ENCODE data around the gene SORCS2.

Gene SORCS2

GRCh38 chr4:7542781-7543180 is 350.4 kb downstream of the SORCS2 start:
- no peak for DNase-seq

DNA sequence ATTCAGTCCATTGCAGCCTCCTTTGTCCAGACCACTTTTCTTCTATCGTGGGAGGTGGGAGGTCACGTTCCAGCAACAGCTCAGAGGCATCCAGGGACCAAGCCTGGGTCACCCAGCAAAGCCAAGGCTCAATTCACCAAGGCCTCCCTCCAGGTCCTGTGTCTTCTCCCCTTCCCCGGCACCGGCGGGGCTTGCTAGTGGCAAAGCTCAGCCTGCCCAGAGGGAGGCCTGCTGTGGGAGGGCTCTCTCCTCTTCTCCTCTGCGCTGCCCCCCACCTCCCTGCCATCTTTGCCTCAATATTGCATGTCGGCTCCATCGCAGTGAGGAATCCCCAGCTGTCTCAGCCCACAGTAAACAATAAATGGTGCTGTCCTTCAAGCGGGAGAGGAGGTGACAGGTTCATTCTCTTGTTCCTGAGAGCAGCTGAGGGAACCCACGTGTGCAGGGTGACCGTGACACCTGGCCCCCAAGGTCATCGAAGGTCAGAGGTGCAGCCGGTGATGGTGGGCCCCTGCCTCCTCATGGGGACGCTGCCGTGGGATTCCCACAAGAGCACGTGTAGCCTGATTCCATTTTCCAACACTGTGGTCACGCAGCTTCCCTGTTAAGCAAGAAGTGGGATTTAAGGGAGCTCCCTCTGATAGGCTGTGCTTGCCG is 353.9 kb downstream of the SORCS2 start:
- DNase-seq, result no peak

- DNase-seq, result no peak
Observed at GRCh38 chr4:7546809-7547367, 354.6 kb downstream of the SORCS2 start.

- DNase-seq, result no peak
Observed at GRCh38 chr4:7547368-7548040, 355.2 kb downstream of the SORCS2 start.

- no peak for DNase-seq
Observed at GRCh38 chr4:7549866-7550265, 357.5 kb downstream of the SORCS2 start.

- no peak for DNase-seq
Observed at GRCh38 chr4:7552466-7552865, 360.1 kb downstream of the SORCS2 start.

GRCh38 chr4:7553280-7553679 is 360.9 kb downstream of the SORCS2 start:
- no peak for DNase-seq

- no peak for DNase-seq
Observed at GRCh38 chr4:7554905-7555304, 362.6 kb downstream of the SORCS2 start.

DNA sequence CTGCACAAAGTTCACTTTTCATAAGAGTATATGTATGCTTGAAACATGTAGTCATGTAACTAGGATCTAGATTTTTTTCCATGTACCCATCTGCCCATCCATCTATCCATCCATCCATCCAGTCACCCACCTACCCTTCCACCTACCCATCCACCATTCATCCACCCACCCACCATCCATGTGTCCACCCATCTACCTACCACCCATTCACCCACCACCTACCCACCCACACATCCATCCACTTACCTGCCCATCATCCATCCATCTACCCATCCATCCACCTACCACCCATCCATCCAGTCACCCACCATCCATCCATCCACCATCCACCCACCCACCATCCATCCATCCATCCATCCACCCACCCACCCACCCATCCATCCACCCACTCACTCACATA is 364.2 kb downstream of the SORCS2 start:
- DNase-seq, result no peak

DNA sequence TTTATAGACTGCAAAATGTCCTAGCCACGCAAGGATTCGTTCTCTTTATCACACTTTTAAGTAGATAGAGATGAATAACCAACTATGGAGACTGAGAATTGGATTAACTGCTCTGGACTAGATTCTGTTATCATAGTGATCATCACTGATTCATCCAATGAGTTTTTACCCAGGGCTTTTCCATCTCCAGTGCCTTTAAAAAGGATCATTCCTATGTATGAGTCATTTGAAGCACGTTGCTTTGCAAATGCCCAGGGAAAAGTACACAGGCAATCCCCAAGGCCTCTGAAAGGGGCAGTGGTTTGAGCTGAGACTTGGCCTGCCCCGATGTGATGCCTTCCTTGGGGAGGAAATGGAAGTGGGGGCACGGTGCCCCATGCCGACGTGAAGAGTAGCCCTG is 365.1 kb downstream of the SORCS2 start:
- DNase-seq, result no peak

DNA sequence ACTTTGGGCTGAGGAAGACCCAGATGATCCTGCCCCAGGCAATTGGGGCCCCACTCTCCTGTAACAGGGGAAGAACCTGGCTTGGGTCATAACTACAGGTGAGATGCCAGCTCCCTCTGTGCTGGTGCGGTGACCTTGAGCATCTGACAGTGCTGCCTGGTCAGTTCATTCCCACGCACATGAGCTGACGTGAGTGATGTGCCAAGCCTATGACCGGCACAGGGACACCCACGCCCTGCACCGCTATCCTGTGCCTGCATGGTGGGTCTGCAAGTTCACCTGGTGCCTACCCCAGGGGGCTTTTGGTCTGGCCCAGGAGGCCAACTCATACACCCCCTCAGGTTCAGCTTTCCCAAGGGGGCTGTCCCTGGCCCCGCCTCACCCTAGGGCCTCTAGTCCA is 366.1 kb downstream of the SORCS2 start:
- DNase-seq, result no peak

DNA sequence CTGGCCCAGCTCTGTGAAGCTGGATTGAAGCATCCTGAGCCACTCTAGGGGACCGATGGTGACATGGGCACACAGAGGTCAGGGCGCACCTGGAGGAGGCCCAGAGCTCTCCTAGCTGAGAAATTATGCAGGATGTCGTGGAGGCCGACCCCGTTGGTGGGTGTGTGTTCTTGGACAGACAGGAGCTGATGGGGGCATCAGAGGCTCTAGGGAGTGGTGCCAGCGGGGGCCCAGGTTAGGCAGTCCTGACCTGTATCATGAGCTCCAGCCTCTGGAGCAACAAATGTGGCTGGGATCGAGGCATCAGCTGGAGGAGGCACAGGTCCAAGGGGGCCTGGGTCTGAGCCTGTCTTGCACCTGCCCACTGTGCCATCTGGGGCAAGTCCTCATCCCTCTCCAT is 367.0 kb downstream of the SORCS2 start:
- no peak for DNase-seq

DNA sequence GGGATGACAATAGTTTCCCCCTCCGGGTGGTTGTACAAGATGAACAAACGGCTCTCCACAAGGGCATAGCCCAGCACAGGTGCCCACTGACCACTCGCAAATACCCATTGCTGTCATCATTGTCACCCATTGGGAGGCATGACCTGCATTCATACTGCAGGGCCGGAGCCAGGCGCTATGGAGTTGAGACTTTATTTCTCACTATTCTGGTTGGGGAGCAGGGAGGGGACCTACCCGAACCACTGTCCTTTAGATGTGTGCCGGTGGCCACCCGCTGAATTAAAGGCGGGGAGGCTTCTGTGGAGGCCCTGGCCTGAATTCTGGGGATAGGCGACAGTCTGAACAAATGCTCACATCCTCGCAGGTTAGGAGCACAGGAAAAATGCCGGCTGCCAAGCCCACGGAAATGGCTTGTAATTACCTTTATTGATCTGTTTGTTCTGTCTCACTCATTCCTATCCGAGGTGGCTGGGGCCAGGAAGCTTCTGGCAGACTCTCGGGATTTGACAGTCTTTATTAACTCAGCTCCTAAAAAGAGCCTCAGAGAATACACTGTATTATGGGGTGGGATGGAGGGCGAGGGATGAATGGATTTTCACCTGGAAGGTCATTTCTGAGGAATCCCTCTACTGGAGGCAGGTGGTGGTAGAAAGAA is 367.5 kb downstream of the SORCS2 start:
- no peak for DNase-seq

DNA sequence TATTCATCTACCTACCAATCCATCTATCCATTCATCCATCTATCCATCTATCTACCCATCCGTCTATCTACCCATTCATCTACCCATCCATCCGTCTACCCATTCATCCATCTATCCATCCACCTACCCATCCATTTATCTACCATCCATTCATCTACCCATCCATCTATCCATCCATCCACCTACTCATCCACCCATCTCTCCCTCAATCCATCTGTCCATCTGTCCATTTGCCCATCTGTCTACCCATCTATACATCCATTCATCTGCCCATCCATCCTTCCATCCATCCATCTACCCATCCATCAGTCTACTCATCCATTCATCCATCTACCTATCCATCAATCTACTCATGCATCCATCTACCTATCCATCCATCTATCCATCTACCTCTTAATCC is 369.2 kb downstream of the SORCS2 start:
- no peak for DNase-seq

DNA sequence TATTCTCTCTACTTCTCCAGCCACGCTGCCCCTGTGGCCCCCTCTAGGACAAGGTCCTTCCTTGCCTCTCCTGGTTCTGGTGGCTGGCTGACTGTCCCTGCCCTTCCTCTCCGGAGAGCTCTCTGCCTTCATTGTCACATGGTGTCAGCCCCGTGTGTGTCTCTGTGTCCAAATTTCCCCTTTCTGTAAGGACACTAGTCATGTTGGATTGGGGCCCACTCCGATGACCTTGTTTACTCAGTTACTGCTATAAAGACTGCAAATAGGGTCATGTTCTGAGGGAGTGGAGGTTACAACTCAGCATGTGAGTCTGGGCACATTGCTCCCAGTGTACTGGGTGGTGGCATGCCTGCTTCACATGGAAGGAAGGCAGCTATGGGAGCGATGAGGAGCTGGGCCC is 371.9 kb downstream of the SORCS2 start:
- DNase-seq, result no peak

DNA sequence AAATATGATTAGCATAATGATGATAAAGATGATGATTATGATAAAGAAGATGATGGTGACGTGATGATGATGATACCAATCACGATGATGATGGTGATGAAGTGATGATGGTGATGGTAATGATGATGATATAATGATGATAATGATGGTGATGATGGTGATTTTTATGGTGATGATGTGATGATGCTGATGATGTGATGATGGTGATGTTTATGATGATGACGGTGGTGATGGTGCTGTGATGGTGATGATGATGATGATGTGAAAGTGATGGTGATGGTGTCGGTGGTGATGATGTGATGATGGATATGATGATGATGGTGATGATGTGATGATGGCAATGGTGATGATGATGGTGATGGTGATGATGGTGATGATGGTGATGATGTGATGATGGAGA is 373.1 kb downstream of the SORCS2 start:
- no peak for DNase-seq

DNA sequence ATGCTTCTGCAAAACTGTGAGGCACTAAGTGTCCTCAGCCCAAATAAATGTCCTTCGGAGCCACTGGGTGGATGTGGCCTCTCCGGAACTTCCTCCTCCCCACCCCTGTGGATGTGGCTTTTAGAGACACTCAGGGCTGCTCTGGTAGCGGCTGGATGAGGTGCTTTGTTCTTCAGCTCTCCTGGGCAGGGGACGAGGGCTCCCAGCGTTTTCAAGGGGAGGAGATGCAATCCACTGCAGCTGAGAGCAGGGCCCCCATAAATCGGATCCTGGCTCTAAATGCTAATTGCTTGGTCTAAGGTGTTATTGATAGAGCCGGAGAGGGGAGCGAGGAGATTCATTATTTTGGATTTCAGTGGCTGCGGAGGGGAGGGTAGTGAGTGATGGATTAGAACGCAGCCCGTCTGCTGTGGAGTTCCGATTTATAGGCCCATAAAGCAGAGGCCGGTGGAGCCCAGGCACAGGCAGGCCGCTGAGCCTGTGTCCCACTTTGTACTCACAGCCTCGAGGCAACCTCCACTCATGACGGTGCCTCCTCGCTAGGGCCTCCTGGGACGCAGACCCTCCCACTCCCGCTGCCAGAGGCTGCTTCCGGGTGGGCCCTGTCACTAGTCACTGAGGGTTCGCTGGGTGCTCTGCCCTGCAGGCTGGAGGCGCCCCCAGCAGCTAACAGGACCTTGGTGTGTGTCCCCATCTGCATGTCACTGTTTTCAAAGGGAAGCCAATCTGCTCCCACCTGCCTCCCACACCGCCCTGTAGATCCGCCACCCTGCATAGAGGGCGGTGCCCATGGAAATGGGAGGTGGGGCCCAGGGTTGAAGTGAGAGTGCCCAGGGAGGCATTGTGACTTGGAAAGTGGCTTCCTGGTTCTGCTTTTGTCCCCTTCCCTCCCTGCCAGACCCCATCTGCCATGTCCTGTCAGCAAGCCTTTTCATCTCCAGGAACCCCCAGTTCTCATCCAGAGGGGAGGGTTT is 377.8 kb downstream of the SORCS2 start:
- DNase-seq, result no peak

DNA sequence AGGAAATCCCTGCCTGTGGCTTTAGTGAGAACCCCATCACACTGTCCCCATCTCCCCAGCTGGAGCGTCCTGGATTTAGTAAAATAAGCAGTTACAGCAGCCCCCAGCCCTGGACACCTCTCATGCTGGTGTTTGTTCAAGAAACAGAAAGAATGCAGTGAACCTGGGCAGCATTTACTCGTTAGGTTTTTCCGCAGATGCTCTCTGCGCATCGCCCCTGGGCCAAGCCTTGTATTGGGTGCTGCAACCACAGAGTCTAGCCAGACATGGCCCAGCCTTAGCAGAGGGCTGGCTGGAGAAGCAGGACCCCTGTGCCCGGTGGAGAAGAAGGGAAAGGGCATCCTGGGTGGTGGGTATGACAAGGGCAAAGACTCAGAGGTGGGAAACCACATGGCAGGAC is 378.7 kb downstream of the SORCS2 start:
- no peak for DNase-seq

GRCh38 chr4:7571701-7572100 is 379.4 kb downstream of the SORCS2 start:
- no peak for DNase-seq

DNA sequence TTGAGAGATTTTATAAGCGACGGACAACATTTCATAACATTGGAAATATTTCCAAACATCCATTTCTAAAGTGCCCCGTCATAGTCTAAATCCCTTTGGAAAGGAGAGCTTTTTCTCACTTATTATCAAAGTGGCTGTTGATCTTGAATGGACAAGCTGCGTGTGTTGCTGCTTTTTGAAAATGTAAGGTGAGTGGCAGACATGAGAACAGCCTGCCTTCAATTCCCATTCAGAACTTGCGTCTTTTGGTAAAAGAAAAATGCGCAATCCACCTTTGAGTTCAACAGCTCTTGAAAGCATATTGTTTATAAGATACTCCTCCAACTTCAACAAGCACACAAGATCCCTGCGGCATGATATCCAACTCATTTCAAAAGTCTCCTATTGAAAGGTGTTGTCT is 380.6 kb downstream of the SORCS2 start:
- DNase-seq, result no peak

DNA sequence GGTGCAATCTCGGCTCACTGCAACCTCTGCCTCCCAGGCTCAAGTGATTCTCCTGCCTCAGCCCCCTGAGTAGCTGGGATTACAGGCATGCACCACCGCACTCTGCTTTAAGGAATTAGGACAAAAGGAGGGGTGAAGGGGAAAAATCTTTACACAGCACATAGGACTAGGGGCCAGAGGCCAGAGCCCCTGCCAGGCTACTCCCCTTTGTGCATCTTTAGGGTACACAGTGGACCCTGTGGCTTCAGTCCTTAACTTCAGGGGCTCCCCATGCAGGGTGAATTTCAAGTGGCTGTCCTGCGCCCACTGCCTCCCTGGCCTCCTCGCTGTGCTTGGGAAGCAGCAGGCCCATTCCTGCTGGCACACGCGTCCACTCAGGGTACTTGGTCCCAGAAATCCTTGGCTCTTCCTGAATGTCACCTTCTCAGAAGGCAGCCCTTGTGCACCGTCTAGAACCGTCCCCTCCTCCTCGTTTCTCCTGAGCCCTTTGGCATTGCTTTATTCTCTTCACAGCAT is 381.3 kb downstream of the SORCS2 start:
- DNase-seq, result no peak

- DNase-seq, result no peak
Observed at GRCh38 chr4:7574287-7575014, 382.1 kb downstream of the SORCS2 start.

Measured in CD4-positive, alpha-beta T cell treated with Interferon gamma for 1 hour (primary cell).